Large intestine (tissue), 3 donors: ENCODE data around the gene RUVBL1. TPM values are rescaled to one million over a fixed set of nuclear protein-coding genes. Genes with fewer than 3 reads are reported as not detected.

Source experiments
- DNase-seq, 2 donors: peaks; one replicate each; pipeline versions ENCODE4 v3.0.0 to v3.0.0-alpha.2; 2013
- H3K27ac ChIP-seq: one replicate; pipeline ENCODE4 v1.5.1; 2013; ENCODE audit warnings: low read length
- H3K27me3 ChIP-seq: 2 replicates; pipeline ENCODE4 v1.6.1; 2013; ENCODE audit warnings: low read length; ENCODE audit not compliant: control insufficient read depth, insufficient read depth
- H3K36me3 ChIP-seq: 2 replicates; pipeline ENCODE4 v1.6.1; 2013; ENCODE audit warnings: low read length; ENCODE audit not compliant: control insufficient read depth, insufficient read depth
- H3K4me1 ChIP-seq: one replicate; pipeline ENCODE4 v1.6.1; 2013; ENCODE audit warnings: low read length; ENCODE audit not compliant: control insufficient read depth, insufficient read depth
- H3K4me3 ChIP-seq: one replicate; pipeline ENCODE4 v1.5.1; 2013; ENCODE audit warnings: low read length
- H3K9me3 ChIP-seq: one replicate; pipeline ENCODE4 v1.6.1; 2013; ENCODE audit warnings: mild to moderate bottlenecking, low read depth, low read length, moderate library complexity; ENCODE audit not compliant: control insufficient read depth
- WGBS: methylation state at CpG from one replicate; pipeline ENCODE4 v1.1.5; 2013; ENCODE audit warnings: low lambda C conversion rate; ENCODE audit not compliant: insufficient coverage; 5-methylcytosine and 5-hydroxymethylcytosine counted together
- polyA plus RNA-seq: library from polyadenylated mRNA; unstranded; fragments of 120-200 nt; gene quantifications from one replicate; pipeline ENCODE4 v1.2.1, GENCODE V29; 2013

RUVBL1 gene
- polyA plus RNA-seq, 1 donor = 35.2 TPM

- no peak for DNase-seq
- Histone ChIP-seq H3K27ac (no peak overlapping the region), H3K27me3 (no peaks in the 10 kb centered on the region), H3K4me1 (no peaks in the 10 kb centered on the region), H3K9me3 (no peaks in the 10 kb centered on the region), H3K36me3 (peaks cover 94% of the 10 kb centered on the region), H3K4me3 (no peak overlapping the region)
- no CpG with 5 or more reads among the region's 15 CpGs for WGBS
Observed at GRCh38 chr3:128069271-128069670, 54.3 kb downstream of the RUVBL1 start.

GRCh38 chr3:128068156-128068620 lies 55.4 kb downstream of the RUVBL1 start:
- no peaks in the 10 kb centered on the region for H3K9me3 ChIP-seq
- H3K4me3 ChIP-seq = no peak overlapping the region
- H3K4me1 ChIP-seq = no peaks in the 10 kb centered on the region
- no CpG with 5 or more reads among the region's 8 CpGs for whole genome bisulfite sequencing
- DNase-seq = no peak
- H3K27me3 ChIP-seq = no peaks in the 10 kb centered on the region
- H3K27ac ChIP-seq = no peak overlapping the region
- peaks cover 98% of the 10 kb centered on the region for H3K36me3 ChIP-seq

DNA sequence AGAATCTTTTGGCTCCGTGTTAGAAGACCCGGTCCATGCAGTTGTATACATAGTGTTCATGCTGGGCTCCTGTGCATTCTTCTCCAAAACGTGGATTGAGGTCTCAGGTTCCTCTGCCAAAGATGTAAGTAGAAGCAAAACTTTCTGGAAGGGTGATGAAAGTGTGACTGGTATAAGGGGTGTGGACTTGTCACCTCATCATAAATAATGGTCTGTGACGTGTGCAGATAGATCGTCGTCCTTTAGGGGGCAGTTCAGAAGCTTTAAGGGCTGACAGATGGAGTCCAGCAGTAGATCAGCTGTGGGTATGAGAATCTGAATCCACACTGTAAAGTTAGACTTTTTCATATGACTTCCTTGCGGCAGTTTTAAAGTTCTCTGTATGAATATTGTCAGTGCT lies 56.1 kb downstream of the RUVBL1 start:
- no CpG with 5 or more reads among the region's 7 CpGs for WGBS
- H3K36me3 ChIP-seq = peaks cover 98% of the 10 kb centered on the region

GRCh38 chr3:128066676-128067075 lies 56.9 kb downstream of the RUVBL1 start:
- peaks cover 98% of the 10 kb centered on the region for H3K36me3 ChIP-seq
- 100% methylated on average over 2 of the region's 9 CpGs for WGBS

More for the DNA sequence above, 56.1 kb downstream of the RUVBL1 start:
- no peak for DNase-seq
- Histone ChIP-seq H3K9me3 (no peaks in the 10 kb centered on the region), H3K4me3 (no peak overlapping the region), H3K4me1 (no peaks in the 10 kb centered on the region), H3K27ac (no peak overlapping the region), H3K27me3 (no peaks in the 10 kb centered on the region)

DNA sequence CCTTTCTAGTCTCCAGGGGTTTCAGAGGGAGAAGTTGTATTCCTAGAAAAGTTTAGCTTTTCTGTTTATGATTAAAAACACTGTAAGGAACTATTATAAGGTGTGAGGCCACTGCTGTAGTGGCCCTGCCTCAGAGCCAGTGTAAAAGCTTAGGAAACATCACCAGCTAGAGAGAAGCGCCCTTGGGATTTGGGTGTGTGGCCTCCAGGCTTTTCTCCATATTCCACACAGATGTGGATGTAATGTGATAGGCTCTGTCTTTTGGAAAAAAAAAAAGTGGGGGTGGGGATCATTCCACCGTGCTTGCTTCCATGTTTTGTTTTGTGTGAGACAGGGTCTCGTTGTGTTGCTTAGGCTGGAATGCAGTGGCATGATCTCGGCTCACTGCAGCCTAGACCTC lies 57.5 kb downstream of the RUVBL1 start:
- Histone ChIP-seq H3K4me3 (no peak overlapping the region), H3K27ac (no peak overlapping the region), H3K4me1 (no peaks in the 10 kb centered on the region), H3K9me3 (no peaks in the 10 kb centered on the region), H3K36me3 (peaks cover 97% of the 10 kb centered on the region), H3K27me3 (no peaks in the 10 kb centered on the region)
- no peak for DNase-seq
- WGBS = no CpG with 5 or more reads among the region's 4 CpGs

More at GRCh38 chr3:128066676-128067075, 56.9 kb downstream of the RUVBL1 start:
- Histone ChIP-seq H3K4me1 (no peaks in the 10 kb centered on the region), H3K27me3 (no peaks in the 10 kb centered on the region), H3K4me3 (no peak overlapping the region), H3K27ac (no peak overlapping the region), H3K9me3 (no peaks in the 10 kb centered on the region)
- no peak for DNase-seq

DNA sequence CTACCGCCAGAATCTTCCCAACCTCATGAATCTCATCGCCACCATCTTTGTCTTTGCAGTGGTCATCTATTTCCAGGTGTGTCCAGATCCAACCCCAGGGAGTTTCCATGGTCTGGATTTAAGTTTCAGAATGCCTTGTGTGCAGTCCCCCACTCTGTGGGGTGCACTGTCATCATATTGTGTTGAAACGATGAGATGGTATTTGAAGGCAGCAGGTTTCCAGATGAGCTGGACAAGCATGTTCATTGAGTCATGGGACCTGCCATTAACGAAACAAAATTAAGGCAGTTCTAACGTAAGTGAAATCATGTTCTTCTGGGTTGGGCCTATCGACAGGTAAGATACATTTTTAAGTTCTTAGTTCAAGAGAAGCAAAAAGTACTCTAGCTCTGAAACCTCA lies 58.6 kb downstream of the RUVBL1 start:
- Histone ChIP-seq H3K27me3 (no peaks in the 10 kb centered on the region), H3K9me3 (no peaks in the 10 kb centered on the region), H3K27ac (no peak overlapping the region), H3K36me3 (peaks cover 97% of the 10 kb centered on the region), H3K4me3 (no peak overlapping the region), H3K4me1 (no peaks in the 10 kb centered on the region)
- no peak for DNase-seq
- WGBS = no CpG with 5 or more reads among the region's 6 CpGs

- no peaks in the 10 kb centered on the region for H3K9me3 ChIP-seq
- H3K4me3 ChIP-seq = no peak overlapping the region
- H3K27me3 ChIP-seq = no peaks in the 10 kb centered on the region
- H3K27ac ChIP-seq = no peak overlapping the region
- peaks cover 98% of the 10 kb centered on the region for H3K36me3 ChIP-seq
- WGBS = 100% methylated on average over 1 of the region's 2 CpGs
- no peak for DNase-seq
- no peaks in the 10 kb centered on the region for H3K4me1 ChIP-seq
Observed at GRCh38 chr3:128063865-128064264, 59.7 kb downstream of the RUVBL1 start.

DNA sequence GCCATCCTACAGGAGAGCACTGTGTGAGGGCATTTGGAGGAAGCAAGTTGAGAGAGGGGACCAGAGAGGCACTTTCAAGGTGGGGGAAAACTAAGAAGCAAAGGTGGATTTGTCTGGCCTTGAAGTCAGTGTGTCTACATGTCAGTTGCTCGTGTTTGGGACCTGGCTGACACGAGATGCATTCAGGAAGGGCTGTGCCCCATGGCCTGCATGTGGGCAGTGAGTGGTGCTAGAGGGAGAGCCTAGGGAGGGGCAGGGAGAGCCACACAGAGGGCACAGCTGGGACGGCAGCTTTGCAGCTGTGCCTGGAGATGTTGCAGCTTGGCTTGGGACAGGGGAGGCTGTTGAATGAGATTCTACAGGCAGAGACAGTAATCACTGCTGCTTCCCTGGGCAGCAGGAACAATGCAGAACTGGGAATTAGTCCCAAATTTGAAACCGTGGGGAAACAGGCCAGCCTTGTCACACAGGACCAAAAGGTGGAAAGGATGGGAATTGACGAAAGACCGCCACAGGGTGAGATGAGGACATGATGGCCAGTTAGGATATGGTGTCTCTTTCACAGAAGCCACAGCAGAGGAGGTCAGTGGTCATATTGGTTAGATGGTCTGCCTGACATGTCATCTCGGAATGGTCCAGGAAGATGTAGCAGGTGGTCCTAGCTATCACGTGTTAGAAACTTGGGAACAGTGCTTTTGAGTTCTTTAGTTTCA lies 61.4 kb downstream of the RUVBL1 start:
- WGBS = no CpG with 5 or more reads among the region's 8 CpGs
- Histone ChIP-seq H3K4me3 (no peak overlapping the region), H3K27me3 (no peaks in the 10 kb centered on the region), H3K4me1 (no peaks in the 10 kb centered on the region), H3K27ac (no peak overlapping the region), H3K9me3 (no peaks in the 10 kb centered on the region), H3K36me3 (peaks cover 94% of the 10 kb centered on the region)
- no peak for DNase-seq

DNA sequence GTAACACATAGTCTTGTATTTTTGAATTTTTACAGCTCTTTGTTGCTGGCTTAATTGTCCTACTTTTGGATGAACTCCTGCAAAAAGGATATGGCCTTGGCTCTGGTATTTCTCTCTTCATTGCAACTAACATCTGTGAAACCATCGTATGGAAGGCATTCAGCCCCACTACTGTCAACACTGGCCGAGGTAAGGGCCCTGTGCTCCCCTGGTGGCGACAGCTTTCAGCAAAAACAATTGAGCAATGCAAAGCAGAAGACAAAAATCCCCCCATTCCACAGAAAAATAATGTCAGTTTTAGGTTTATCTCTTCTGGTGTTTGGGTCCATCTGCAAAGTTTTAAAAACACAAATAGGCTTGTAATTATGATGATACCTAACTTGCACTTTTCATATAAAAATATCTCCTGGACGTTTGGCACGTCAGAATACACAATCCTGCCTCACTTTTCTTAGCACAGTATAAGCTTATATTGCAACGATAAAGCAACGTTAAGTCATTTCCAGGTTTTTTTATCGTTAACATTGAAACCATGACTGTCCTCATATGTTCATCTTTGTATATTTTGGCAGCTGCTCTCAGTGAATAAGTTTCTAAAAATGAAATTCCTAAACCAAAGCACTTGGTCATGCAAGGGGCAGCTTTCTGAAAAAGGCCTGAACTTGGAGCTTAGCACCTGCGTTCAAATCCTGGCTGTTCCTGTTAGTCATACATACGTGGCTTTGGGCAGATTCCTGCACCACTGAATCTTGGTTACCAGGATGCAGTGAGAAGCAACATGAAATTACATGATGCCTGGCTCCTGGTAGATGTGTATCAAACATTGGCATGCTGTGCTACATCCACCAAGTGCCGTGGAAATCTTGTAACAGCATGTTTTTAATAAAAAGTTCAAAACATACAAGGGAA lies 62.9 kb downstream of the RUVBL1 start:
- WGBS = 98% methylated on average over 5 of the region's 11 CpGs
- Histone ChIP-seq H3K4me3 (no peak overlapping the region), H3K27ac (no peak overlapping the region), H3K36me3 (peaks cover 92% of the 10 kb centered on the region), H3K9me3 (no peaks in the 10 kb centered on the region), H3K4me1 (no peaks in the 10 kb centered on the region), H3K27me3 (no peaks in the 10 kb centered on the region)
- no peak for DNase-seq

- H3K9me3 ChIP-seq = no peaks in the 10 kb centered on the region
- no peaks in the 10 kb centered on the region for H3K27me3 ChIP-seq
- no peak overlapping the region for H3K4me3 ChIP-seq
- H3K27ac ChIP-seq = no peak overlapping the region
- peaks cover 64% of the 10 kb centered on the region for H3K36me3 ChIP-seq
- no peak for DNase-seq
- no CpG with 5 or more reads among the region's 4 CpGs for WGBS
- H3K4me1 ChIP-seq = peaks cover 12% of the 10 kb centered on the region
Observed at GRCh38 chr3:128056258-128056657, 67.4 kb downstream of the RUVBL1 start.
